H4 (cell line): ENCODE results near the gene SPRR2A. TPM values are rescaled to one million over a fixed set of nuclear protein-coding genes. Genes with fewer than 3 reads are reported as not detected.
"Not testable (repeated sequence)": the region's sequence is repeated elsewhere in the genome, so short reads cannot be mapped to it uniquely, and the experiment has no call there.

ENCODE experiments used
- DNase-seq: peaks from one replicate; pipeline ENCODE4 v3.0.0-alpha.2; 2015; ENCODE audit warnings: low spot score
- total RNA-seq: library from RNA; depleted of rRNA; stranded (reverse); fragments of >200 nt; shearing (Covaris generic); gene quantifications from 2 replicates; pipeline ENCODE4 v1.2.3, GENCODE V29; 2014; rRNA removed

SPRR2A gene
- total RNA-seq, result not detected in 2 replicates

DNA sequence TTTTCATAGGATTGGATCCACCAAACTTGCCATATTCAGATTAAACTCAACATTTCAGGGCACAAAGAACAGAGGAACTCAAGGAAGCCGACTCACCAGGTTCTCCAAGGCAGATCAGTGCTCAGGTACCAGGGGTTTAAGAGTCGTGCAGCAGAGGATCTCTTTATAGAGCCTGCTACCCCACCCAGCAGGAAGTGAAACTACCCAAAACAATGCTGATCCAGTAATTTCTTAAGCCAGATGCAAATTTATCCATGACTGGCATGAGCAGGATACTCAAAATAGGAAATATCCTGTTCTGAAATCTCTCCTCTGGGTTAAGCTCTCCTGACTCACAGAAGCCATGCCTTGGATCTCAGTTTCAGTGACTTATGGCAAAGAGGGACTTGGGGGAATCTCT is at the start of gene SPRR2A:
Gene SPRR2A, minus strand, starts transcription at position 138 of the 400 bp plus-strand sequence. CDS start 777 bp downstream, outside the sequence.
- no peak for DNase-seq

- DNase-seq, result peak; percentile 65
Measured at GRCh38 chr1:153100245-153100644, 42.9 kb upstream of the SPRR2A start.

- no peak for DNase-seq
Measured at GRCh38 chr1:153099461-153100045, 42.2 kb upstream of the SPRR2A start.

DNA sequence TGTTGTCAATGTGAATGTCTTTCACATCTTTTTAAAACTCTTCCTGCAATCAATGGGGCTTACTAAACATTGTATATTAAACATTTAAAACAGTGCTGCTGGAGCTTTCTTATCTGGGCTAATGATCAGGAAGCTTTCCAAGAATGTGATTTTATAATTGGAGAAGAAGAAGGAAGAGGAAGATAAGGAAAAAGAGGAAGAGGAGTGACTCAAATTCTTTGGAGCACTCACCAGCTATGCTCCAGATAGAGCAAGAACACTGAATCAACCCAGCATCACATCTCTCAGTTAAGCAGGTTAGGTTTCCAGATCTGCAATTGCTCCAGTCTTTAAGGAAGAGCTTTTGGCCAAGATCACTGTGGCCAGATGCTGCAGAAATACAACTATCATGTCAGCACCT is 38.5 kb upstream of the SPRR2A start:
- DNase-seq, result no peak

DNA sequence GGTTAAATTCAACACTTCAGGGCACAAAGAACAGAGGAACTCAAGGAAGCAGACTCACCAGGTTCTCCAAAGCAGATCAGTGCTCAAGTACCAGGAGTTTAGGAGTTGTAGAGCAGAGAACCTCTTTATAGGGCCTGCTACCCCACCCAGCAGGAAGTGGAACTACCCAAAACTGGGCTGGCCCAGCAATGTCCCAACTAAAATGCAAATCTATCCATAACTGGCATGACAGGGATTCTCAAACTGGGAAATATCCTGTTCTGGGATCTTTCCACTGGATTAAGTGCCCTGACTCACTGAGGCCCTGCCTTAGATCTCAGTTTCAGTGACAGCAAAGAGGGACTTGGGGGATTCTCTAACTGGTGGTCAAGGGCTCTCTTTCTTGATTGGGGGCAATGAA is 37.1 kb upstream of the SPRR2A start, which contains the start of gene SPRR2E:
Gene SPRR2E, minus strand, starts transcription at position 101 of the 400 bp plus-strand sequence. CDS start 775 bp downstream, outside the sequence.
- no peak for DNase-seq

DNA sequence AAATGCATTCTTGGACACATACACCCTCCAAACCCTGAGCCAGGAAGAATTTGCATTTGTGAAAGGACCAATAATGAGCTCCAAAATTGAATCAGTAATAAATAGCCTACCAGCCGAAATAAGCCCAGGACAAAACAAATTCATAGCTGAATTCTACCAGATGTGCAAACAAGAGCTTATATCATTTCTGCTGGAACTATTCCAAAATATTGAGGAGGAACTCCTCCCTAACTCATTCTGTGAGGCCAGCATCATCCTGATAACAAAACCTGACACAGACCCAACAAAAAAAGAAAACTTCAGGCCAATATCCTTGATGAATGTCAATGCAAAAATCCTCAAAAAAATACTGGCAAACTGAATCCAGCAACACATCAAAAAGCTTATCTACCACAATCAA is 30.3 kb upstream of the SPRR2A start:
- DNase-seq, result no peak

DNA sequence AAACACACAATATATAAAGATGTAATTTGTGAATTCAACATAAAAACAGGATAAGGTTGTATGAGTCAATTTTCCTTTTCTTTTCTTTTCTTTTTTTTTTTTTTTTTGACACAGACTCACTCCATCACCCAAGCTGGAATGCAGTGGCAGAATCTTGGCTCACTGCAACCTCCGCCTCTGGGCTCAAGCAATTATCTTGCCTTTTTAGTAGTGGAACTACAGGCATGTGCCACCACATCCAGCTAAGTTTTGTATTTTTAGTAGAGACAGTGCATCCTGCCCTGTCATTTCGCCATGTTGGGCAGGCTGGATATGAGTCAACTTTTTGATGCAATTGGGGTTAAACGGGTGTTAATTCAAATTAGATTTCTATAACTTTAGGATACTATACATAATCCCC is 24.4 kb upstream of the SPRR2A start:
- peak; percentile 5 for DNase-seq

GRCh38 chr1:153072806-153073726 is 15.8 kb upstream of the SPRR2A start:
- no peak for DNase-seq

DNA sequence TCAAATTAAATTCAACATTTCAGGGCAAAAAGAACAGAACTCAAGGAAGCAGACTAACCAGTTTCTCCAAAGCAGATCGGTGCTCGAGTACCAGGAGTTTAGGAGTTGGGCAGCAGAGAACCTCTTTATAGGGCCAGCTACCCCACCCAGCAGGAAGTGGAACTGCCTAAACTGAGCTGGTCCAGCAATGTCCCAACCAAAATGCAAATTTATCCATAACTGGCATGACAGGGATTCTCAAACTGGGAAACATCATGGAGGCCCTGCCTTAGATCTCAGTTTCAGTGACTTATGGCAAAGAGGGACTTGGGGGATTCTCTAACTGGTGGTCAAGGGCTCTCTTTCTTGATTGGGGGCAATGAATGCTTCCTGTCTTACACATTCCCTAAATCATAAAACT is 14.2 kb upstream of the SPRR2A start, which contains the start of gene SPRR2B:
Gene SPRR2B, minus strand, starts transcription at position 101 of the 400 bp plus-strand sequence. CDS start 772 bp downstream, outside the sequence.
- DNase-seq, result no peak

DNA sequence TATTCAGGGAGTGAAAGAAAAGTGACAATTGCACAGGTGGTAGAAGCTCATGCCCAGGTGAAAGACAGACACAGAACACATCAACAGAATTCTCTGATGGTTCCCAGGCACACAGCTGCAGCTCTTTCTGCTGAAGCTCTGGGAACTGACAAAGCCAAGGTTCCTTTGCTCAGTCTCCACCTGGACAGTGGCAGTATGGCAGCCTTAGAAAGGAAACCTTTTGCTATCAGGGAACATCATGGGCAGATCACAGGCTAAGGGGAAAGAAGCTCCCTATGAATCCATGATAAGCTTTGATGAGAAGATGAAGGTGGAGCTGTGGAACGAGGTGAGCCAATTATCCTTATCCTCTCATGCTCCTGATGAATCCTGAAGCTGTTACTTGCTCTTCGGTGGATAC is 12.9 kb upstream of the SPRR2A start:
- DNase-seq, result no peak

DNA sequence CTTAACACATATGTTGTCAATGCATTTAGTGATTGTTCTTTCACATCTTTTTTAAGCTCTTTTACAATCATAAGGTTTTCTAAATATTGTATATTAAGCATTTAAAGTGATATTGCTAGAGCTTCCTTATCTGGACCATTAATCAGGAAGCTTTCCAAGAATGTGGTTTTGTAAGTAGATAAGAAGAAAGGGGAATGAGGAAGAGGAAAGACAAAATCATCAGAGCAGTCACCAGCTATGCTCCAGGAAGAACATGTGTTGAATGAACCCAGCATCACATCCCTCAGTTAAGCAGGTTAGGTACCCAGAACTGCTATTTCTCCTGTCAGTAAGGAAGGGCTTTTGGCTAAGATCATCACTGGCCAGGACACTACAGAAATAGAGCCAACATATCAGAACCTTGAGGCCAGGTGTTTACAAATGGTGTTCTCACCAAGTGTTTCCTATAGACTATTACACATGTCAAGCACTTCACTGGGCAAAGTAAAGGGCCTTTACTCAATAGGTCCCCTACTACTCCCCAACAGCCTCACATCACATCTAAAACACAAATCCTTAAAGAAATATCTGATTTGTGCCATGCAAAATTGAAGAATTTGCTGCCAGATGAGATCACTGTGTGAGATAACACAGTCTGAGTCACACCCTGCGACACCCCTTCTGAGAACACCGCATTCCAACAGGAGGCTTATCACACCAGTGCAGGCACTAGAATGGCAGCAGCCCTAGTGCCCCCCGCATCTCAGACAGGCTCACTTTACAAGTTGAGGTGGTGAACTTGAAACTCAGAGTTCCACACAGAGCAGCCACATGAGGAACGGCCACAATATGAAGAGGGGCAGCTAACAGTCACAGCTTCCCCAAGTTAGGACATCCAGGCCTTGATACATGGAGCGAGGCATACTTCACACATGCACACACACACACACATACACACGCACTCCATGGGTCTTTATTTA is 1.8 kb upstream of the SPRR2A start:
- no peak for DNase-seq

GRCh38 chr1:153058154-153058553 is 842 bp upstream of the SPRR2A start:
- DNase-seq, result no peak

DNA sequence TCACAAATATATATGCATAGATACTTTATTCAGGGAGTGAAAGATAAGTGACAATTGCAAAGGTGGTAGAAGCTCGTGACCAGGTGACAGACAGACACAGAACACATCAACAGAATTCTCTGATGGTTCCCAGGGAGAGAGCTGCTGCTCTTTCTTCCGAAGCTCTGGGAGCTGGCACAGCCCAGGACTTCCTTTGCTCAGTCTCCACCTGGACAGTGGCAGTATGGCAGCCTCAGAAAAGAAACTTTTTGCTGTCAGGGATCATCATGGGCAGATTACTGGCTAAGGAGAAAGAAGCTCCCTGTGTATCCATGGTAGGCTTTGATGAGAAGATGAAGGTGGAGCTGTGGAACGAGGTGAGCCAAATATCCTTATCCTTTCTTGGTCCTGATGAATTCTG is 1.2 kb downstream of the SPRR2A start:
- not testable (repeated sequence) for DNase-seq

DNA sequence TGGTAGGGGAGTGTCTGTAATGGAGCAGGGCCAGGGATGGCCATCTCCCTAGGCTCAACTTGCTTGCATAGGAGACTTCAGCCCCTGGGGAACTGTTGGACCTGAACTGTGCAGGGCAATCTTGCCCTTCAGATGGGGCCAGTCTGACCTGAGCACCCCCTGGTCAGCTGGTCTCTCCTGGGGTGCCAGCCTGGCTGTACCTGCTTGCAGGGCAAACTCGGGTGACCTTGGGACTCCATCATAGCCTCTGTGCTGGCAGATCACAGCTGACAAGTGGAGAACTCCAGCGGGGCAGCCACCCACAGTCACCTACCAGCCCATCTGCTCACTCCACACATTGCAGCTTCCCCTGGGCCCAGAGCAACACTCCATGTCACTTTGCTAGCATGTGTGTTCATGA is 8.1 kb downstream of the SPRR2A start:
- no peak for DNase-seq

DNA sequence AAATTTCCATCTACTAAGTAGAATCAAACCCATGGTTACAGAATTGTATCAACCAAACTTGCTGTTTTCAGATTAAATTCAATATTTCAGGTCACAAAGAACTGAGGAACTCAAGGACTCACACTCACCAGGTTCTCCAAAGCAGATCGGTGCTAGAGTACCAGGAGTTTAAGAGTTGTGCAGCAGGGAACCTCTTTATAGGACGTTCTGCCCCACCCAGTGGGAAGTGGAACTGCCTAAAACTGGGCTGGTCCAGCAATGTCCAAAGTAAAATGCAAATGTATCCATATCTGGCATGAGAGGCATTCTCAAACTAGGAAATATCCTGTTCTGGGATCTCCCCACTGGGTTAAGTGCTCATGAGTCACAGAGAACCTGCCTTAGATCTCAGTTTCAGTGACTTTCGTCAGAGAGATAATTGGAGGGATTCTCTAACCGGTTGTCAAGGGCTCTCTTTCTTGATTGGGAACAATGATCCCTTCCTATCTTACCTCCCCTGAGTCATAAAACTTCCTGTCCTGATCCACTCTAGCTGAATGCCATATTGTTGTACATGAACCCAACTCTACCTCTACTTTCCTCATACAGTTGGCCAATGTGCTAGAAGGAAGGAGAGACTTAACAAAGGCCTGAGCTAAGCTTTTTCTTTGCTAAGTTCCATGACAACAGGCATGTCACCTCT is 16.2 kb downstream of the SPRR2A start, which contains the start of gene SPRR2D:
Gene SPRR2D, minus strand, starts transcription at position 171 of the 682 bp plus-strand sequence. CDS start 774 bp downstream, outside the sequence.
- DNase-seq, result no peak

- no peak for DNase-seq
Measured at GRCh38 chr1:153035211-153035610, 22.1 kb downstream of the SPRR2A start.

DNA sequence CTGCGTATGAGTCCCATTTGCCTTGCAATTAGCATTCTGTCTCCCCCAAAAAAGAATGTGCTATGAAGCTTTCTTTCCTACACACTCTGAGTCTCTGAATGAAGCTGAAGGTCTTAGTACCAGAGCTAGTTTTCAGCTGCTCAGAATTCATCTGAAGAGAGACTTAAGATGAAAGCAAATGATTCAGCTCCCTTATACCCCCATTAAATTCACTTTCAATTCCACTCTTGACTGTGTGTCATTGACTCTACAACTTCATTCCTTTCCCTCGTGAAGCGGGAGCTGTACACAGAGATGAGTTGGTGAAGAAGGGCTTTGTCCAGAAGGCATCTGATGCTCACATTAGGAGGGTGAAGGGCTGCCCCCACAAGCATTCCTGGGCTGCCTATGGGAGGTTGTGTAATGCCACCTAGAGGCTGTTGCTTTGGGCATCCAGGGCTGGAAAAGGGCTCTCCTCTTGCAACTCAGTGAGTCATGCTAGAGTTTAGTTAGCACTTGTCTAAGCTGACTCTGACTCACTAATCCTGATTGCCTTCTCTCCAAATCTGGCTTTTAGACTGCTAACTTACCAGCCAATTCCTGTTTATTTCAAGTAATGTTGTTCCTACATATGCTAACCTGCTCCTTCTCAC is 24.5 kb downstream of the SPRR2A start:
- peak; percentile 54 for DNase-seq

- DNase-seq, result no peak
Measured at GRCh38 chr1:153032073-153032472, 25.2 kb downstream of the SPRR2A start.

DNA sequence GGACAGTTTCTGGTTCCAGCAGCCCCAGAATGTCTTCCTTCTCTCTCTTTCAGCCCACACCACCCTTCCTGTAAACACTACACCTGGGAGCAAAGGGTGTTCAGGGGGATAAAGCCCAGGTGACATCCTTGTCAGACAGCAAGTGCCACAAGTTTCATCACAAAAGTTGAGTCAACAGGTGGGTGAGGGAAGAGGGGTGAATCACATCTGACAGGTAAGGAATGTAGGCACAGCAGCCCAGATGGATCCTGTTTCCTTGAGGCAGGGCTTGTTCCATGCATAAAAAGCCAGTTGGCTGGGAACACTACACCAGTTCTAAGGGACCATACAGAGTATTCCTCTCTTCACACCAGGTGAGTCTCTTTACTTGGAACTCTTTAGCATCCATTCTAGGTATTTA is 26.4 kb downstream of the SPRR2A start, which contains the start of gene SPRR1B:
Gene SPRR1B, plus strand, starts transcription at position 309 of the 400 bp plus-strand sequence. CDS start 1,143 bp downstream, outside the sequence.
- no peak for DNase-seq

- no peak for DNase-seq
Measured at GRCh38 chr1:153028766-153029165, 28.5 kb downstream of the SPRR2A start.
